B cell (primary cell): Measurements from ENCODE around the gene CCND3. TPM values are rescaled to one million over a fixed set of nuclear protein-coding genes. Genes with fewer than 3 reads are reported as not detected.

ENCODE experiments used
- ATAC-seq: fragments of 200-7000 bp; cut with Tn5 transposase; one replicate; pipeline ENCODE4 v1.10.0; 2021; ENCODE audit warnings: low read depth, mild to moderate bottlenecking, moderate number of reproducible peaks, moderate library complexity
- CTCF ChIA-PET: fragments of 350-600 bp; sonication (Branson Sonifier 250); formaldehyde crosslinking; loops from one replicate; lab custom pipeline; 2021; ENCODE audit warnings: antibody characterized with exemption, inconsistent platforms; lab: Charles Lee
- POLR2A ChIA-PET: fragments of 350-600 bp; sonication (Branson Sonifier 250); formaldehyde crosslinking; loops from one replicate; lab custom pipeline; 2021; ENCODE audit warnings: antibody characterized with exemption; lab: Charles Lee
- DNase-seq: peaks from one replicate; pipeline ENCODE4 v3.0.0; 2013
- H2AFZ ChIP-seq: 2 replicates; pipeline ENCODE4 v1.6.1; 2012; ENCODE audit warnings: mild to moderate bottlenecking, low read depth, low read length; ENCODE audit not compliant: insufficient read depth, poor library complexity, severe bottlenecking
- H3K27ac ChIP-seq, 2 donors: 1 replicate in 1 of 2; 2 replicates in 1 of 2; pipeline ENCODE4 v1.5.1; 2012 to 2013; ENCODE audit warnings: low read length in 2 of 2, mild to moderate bottlenecking in 2 of 2, moderate library complexity in 1 of 2
- H3K27me3 ChIP-seq, 4 experiments: fragments of 200-600 bp in 1 of 4; sonication (generic) in 1 of 4; replicated peaks in 1 of 4; 1 replicate in 2 of 4; 2 replicates in 2 of 4; pipeline versions ENCODE4 v1.6.1 to v1.7.0; 2013 to 2016; ENCODE audit warnings: low read length in 3 of 4, mild to moderate bottlenecking in 2 of 4, mixed read lengths in 1 of 4, moderate library complexity in 1 of 4; ENCODE audit not compliant: insufficient read depth in 4 of 4, control insufficient read depth in 3 of 4; ENCODE audit errors: control extremely low read depth in 1 of 4
- H3K36me3 ChIP-seq, 2 experiments: replicated peaks in 1 of 2; 1 replicate in 1 of 2; 2 replicates in 1 of 2; pipeline versions ENCODE4 v1.6.1 to v1.7.1; 2013; ENCODE audit warnings: low read length in 1 of 2; ENCODE audit not compliant: insufficient read depth in 2 of 2, control insufficient read depth in 1 of 2; ENCODE audit errors: control extremely low read depth in 1 of 2, extremely low read depth in 1 of 2
- H3K4me1 ChIP-seq, 2 donors: fragments of 200-600 bp in 1 of 2; sonication (generic) in 1 of 2; 1 replicate in 1 of 2; 2 replicates in 1 of 2; pipeline versions ENCODE4 v1.5.1 to v1.6.1; 2013 to 2017; ENCODE audit warnings: low read length in 2 of 2; ENCODE audit not compliant: control insufficient read depth in 2 of 2, insufficient read depth in 2 of 2
- H3K4me2 ChIP-seq: replicated peaks from 2 replicates; pipeline ENCODE3; 2012; ENCODE audit warnings: mild to moderate bottlenecking, low read depth, low read length; ENCODE audit not compliant: poor library complexity, severe bottlenecking
- H3K4me3 ChIP-seq, 5 experiments: fragments of 200-600 bp in 1 of 5; sonication (generic) in 1 of 5; 1 replicate in 3 of 5; 2 replicates in 2 of 5; pipeline versions ENCODE4 v1.5.1 to v1.7.0; 2011 to 2016; ENCODE audit warnings: low read length in 4 of 5, mild to moderate bottlenecking in 4 of 5, low read depth in 2 of 5, control low read depth in 1 of 5, moderate library complexity in 1 of 5; ENCODE audit not compliant: insufficient read depth in 1 of 5; ENCODE audit errors: control extremely low read depth in 1 of 5, extremely low read depth in 1 of 5
- H3K79me2 ChIP-seq: fragments of 200-600 bp; sonication (generic); one replicate; pipeline ENCODE4 v1.6.0; 2016; ENCODE audit warnings: low read length; ENCODE audit not compliant: control insufficient read depth, insufficient read depth
- H3K9ac ChIP-seq: fragments of 200-600 bp; sonication (generic); 2 replicates; pipeline ENCODE4 v1.6.1; 2017; ENCODE audit warnings: mild to moderate bottlenecking, low read length, moderate library complexity
- H3K9me3 ChIP-seq, 3 donors: one replicate each; pipeline versions ENCODE4 v1.6.1 to v1.7.1; 2013; ENCODE audit warnings: low read length in 2 of 3; ENCODE audit not compliant: control insufficient read depth in 2 of 3, insufficient read depth in 1 of 3; ENCODE audit errors: control extremely low read depth in 1 of 3
- H4K20me1 ChIP-seq: 2 replicates; pipeline ENCODE4 v1.6.0; 2012; ENCODE audit warnings: mild to moderate bottlenecking, low read length; ENCODE audit not compliant: insufficient read depth, control insufficient read depth, poor library complexity, severe bottlenecking
- H3K27ac Mint-ChIP-seq: one replicate; pipeline ENCODE4 v1.8.0; 2021; ENCODE audit warnings: mixed read lengths
- H3K27me3 Mint-ChIP-seq: one replicate; pipeline ENCODE4 v1.8.0; 2021; ENCODE audit warnings: mixed read lengths
- H3K4me1 Mint-ChIP-seq: one replicate; pipeline ENCODE4 v1.8.0; 2021; ENCODE audit warnings: mixed read lengths
- H3K4me3 Mint-ChIP-seq: one replicate; pipeline ENCODE4 v1.8.0; 2021; ENCODE audit warnings: mixed read lengths
- H3K9me3 Mint-ChIP-seq: one replicate; pipeline ENCODE4 v1.8.0; 2022; ENCODE audit warnings: mixed read lengths; ENCODE audit not compliant: insufficient read depth
- EZH2 ChIP-seq: IDR thresholded peaks from 2 replicates; pipeline ENCODE4 v1.6.1; 2012; ENCODE audit warnings: borderline replicate concordance, low read depth, mild to moderate bottlenecking, moderate library complexity, low read length; ENCODE audit not compliant: insufficient read depth, poor library complexity, severe bottlenecking
- WGBS: methylation state at CpG from one replicate; pipeline ENCODE4 v1.1.5; 2013; ENCODE audit warnings: missing lambda C conversion rate; ENCODE audit not compliant: insufficient coverage; 5-methylcytosine and 5-hydroxymethylcytosine counted together
- intact Hi-C: fragments of 100-400 bp; cut with micrococcal nuclease; formaldehyde crosslinking; loops from one replicate; pipeline ENCODE4 v1.10.0; 2022
- polyA plus RNA-seq: library from polyadenylated mRNA; depleted of rRNA; stranded (reverse); fragments of >200 nt; gene quantifications from 2 replicates; pipeline ENCODE4 v1.2.3, GENCODE V29; 2012
- total RNA-seq, 2 donors: library from RNA; stranded (reverse); fragments of 120-200 nt in 1 of 2; gene quantifications; 1 replicate in 1 of 2; 2 replicates in 1 of 2; pipeline versions ENCODE4 v1.2.3 to v1.2.4, GENCODE V29; 2013 to 2022
- TF ChIP-seq, protein P1 (sequence below): fragments of 200-600 bp; IDR thresholded peaks from one replicate; pipeline ENCODE4 v1.8.0; 2022; ENCODE audit warnings: antibody characterized with exemption, mild to moderate bottlenecking

CCND3 gene
- total and polyA plus RNA-seq, 2 donors (not counting 1 experiment from before 2014, with no cell fraction given): 136 to 298 TPM

DNA sequence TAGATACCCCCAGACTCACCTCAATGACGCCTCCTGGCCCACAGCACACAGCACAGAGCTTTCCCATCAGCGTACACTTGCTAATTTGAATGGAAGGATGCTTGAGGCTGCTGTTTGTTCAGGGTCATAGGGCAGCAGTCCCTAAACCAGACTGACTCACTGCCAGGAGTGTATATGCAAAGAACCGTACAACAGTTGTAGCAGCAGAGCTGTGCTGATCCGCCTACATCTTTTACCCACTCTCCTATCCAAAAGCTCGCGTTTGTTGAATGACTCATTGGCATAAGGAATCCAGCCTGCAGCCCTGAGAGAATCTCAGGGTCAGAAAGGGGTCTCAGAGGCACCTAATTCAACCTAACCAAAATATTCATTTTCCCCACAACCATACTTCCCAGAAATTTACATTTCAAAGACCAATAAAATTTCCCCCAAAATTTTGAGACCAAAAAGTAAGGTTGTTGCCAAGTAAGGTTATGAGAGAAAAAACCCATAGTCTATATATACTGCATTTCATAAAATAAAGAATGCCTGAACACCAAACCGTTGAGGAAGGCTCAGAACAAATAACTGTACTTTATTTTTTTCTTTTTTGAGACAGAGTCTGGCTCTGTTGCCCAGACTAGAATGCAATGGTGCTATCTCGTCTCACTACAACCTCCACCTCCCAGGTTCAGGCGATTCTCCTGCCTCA is 35.3 kb upstream of the CCND3 start:
- H3K4me2 ChIP-seq: no peak overlapping the region
- ChIA-PET CTCF (interaction anchor here (0.9 to 1.5 kb wide), 6 partner anchors 11 to 63 kb away, joined by 3 read pairs; partner anchors contain the start of genes BYSL and MED20), POLR2A (interaction anchor here (0.6 kb wide), 2 partner anchors 14 to 35 kb away, joined by 3 to 6 read pairs; no protein-coding TSS in a partner anchor)
- H3K9ac ChIP-seq: no peak overlapping the region
- H4K20me1 ChIP-seq: peaks cover 88% of the 10 kb centered on the region
- peaks cover 44 to 59% of the 10 kb centered on the region in 2 donors for H3K4me1 ChIP-seq
- H3K27ac ChIP-seq: peak overlapping the region in 1 of 2 donors; percentile 52
- no peak overlapping the region for H2AFZ ChIP-seq
- no peaks in the 10 kb centered on the region for H3K27me3 Mint-ChIP-seq
- peaks cover 95% of the 10 kb centered on the region for H3K79me2 ChIP-seq
- peaks cover 2 to 13% of the 10 kb centered on the region in 2 experiments for H3K36me3 ChIP-seq
- H3K9me3 Mint-ChIP-seq: no peaks in the 10 kb centered on the region
- peak overlapping the region; percentile 32 for H3K4me3 Mint-ChIP-seq
- peak overlapping the region; percentile 80 for H3K27ac Mint-ChIP-seq
- peaks cover 62% of the 10 kb centered on the region for H3K4me1 Mint-ChIP-seq
- no peak for DNase-seq
- no peak overlapping the region for H3K4me3 ChIP-seq
- H3K9me3 ChIP-seq: no peaks in the 10 kb centered on the region
- intact Hi-C loops: loop anchor here (5.0 kb wide), 2 partner anchors 35 to 45 kb away; partner anchors contain the start of gene CCND3
- H3K27me3 ChIP-seq: no peaks in the 10 kb centered on the region
- TF ChIP-seq, protein P1, sequence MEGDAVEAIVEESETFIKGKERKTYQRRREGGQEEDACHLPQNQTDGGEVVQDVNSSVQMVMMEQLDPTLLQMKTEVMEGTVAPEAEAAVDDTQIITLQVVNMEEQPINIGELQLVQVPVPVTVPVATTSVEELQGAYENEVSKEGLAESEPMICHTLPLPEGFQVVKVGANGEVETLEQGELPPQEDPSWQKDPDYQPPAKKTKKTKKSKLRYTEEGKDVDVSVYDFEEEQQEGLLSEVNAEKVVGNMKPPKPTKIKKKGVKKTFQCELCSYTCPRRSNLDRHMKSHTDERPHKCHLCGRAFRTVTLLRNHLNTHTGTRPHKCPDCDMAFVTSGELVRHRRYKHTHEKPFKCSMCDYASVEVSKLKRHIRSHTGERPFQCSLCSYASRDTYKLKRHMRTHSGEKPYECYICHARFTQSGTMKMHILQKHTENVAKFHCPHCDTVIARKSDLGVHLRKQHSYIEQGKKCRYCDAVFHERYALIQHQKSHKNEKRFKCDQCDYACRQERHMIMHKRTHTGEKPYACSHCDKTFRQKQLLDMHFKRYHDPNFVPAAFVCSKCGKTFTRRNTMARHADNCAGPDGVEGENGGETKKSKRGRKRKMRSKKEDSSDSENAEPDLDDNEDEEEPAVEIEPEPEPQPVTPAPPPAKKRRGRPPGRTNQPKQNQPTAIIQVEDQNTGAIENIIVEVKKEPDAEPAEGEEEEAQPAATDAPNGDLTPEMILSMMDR: no peak
- no peak for TF ChIP-seq EZH2
- WGBS: 40% methylated on average over 5 of the region's 9 CpGs
- peak; percentile 39 for ATAC-seq

DNA sequence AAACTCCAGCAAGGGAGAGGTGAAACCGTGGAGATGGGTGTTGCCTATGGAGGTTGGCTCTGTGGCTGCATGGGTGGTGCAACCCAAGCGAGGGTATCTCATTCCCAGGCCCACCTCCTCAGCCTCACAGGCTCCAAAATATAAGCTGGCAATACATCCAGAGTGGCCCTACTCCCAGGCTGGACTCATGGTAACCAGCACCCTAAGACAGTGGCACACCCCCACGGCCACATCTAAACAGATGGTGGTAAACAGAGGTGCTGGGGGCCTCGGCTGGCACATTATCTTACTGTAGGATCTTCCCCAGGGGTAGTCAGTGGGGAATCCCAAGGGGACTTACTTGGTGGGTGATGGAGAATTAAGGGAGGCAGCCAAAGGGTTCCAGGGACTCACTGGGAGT is 33.7 kb upstream of the CCND3 start:
- Histone ChIP-seq H2AFZ (no peak overlapping the region), H3K9me3 (no peaks in the 10 kb centered on the region), H3K36me3 (peaks cover 2 to 13% of the 10 kb centered on the region in 2 experiments), H3K4me2 (peak overlapping the region; percentile 53), H3K27me3 (no peaks in the 10 kb centered on the region), H3K4me1 (peaks cover 43 to 59% of the 10 kb centered on the region in 2 donors), H3K27ac (peak overlapping the region in 1 of 2 donors; percentile 40), H3K79me2 (peaks cover 94% of the 10 kb centered on the region), H3K4me3 (no peak overlapping the region), H4K20me1 (peaks cover 92% of the 10 kb centered on the region), H3K9ac (no peak overlapping the region)
- CTCF ChIA-PET: no interaction called here
- 50% methylated on average over 2 of the region's 4 CpGs for WGBS
- Mint-ChIP-seq H3K4me3 (peak overlapping the region; percentile 59), H3K27me3 (no peaks in the 10 kb centered on the region), H3K4me1 (peaks cover 66% of the 10 kb centered on the region), H3K27ac (peak overlapping the region; percentile 47), H3K9me3 (no peaks in the 10 kb centered on the region)
- TF ChIP-seq, protein P1: no peak
- no peak for TF ChIP-seq EZH2
- no peak for ATAC-seq
- intact Hi-C loops: loop anchor here (5.0 kb wide), 2 partner anchors 33 to 47 kb away; partner anchors contain the start of gene CCND3
- no peak for DNase-seq
- POLR2A ChIA-PET: interaction anchor here (0.6 kb wide), 1 partner anchor 41 kb away, joined by 4 read pairs; no protein-coding TSS in a partner anchor
